ENCODE results near the gene CAPN9. TPM values are rescaled to one million over a fixed set of nuclear protein-coding genes. Genes with fewer than 3 reads are reported as not detected.

The CAPN9 gene
- total and polyA plus RNA-seq, 9 of the 15 experiments (the other 6 are each of a cell fraction or from before 2014, with no cell fraction given) = not detected

GRCh38 chr1:230743899-230744298 is 3.3 kb upstream of the CAPN9 start (continued):
- TF ChIP-seq ZBTB11 (CRISPR knock-in tag; IDR thresholded peaks at IDR 0.05) (no peak), ZNF830 (CRISPR knock-in tag; IDR thresholded peaks at IDR 0.05) (no peak), DLX4 (CRISPR knock-in tag; IDR thresholded peaks at IDR 0.05) (no peak), MAFK (IDR thresholded peaks at IDR 0.05; ENCODE audit: low read length) (no peak), SREBF2 (CRISPR knock-in tag; IDR thresholded peaks at IDR 0.05) (no peak)

- WGBS (ENCODE audit: insufficient coverage, low coverage, missing lambda C conversion rate) = 0% methylated on average over 5 of the region's 5 CpGs
- Histone ChIP-seq H3K9ac (ENCODE audit: insufficient read depth in 1 of 2, low read depth in 2 of 2, low read length in 2 of 2) (no peak overlapping the region), H3K27ac (ENCODE audit: extremely low read depth, low read depth, low read length) (no peak overlapping the region), H4K20me1 (replicated peaks; ENCODE audit: control insufficient read depth, insufficient read depth, low read length) (no peaks in the 10 kb centered on the region), H3K27me3 (ENCODE audit: control insufficient read depth in 2 of 2, insufficient read depth in 2 of 2, low read length in 2 of 2) (peaks cover 32 to 61% of the 10 kb centered on the region in 2 experiments), H3K79me2 (ENCODE audit: control insufficient read depth, insufficient read depth, low read length) (no peaks in the 10 kb centered on the region), H3K4me2 (ENCODE audit: insufficient read depth, low read length) (no peak overlapping the region), H2AFZ (ENCODE audit: low read depth, low read length) (no peak overlapping the region), H3K36me3 (ENCODE audit: control insufficient read depth, insufficient read depth, low read length) (no peaks in the 10 kb centered on the region), H3K4me3 (no peak overlapping the region), H3K9me1 (ENCODE audit: control insufficient read depth, insufficient read depth, low read length) (no peaks in the 10 kb centered on the region), H3K4me1 (replicated peaks in 1 of 2; ENCODE audit: control insufficient read depth in 2 of 2, insufficient read depth in 2 of 2, low read length in 2 of 2) (peaks cover 2 to 3% of the 10 kb centered on the region in 2 experiments; a peak in 1 of 5 replicates), H3K9me3 (replicated peaks; ENCODE audit: control insufficient read depth, insufficient read depth, low read depth, low read length) (no peaks in the 10 kb centered on the region)
- no TSS peak for BruUV-seq (replicated peaks)
- intact Hi-C loops (cut with micrococcal nuclease) = no loop called here
- CTCF ChIA-PET (ENCODE audit: low intra/inter-chr PET ratio) = no interaction called here
- DNase-seq (ENCODE audit: extremely low read depth in 1 of 4, low spot score in 3 of 4) = no peak
- POLR2A ChIA-PET = interaction anchor here (0.6 to 1.0 kb wide), 2 partner anchors 8 to 33 kb away, joined by 3 read pairs; no protein-coding TSS in a partner anchor
- no peak for ATAC-seq
- no peak for FAIRE-seq
- in situ Hi-C loops (cut with MboI) = no loop called here
- no peak for TF ChIP-seq HINFP (tag; conservative IDR thresholded peaks at IDR 0.05; ENCODE audit: low read depth)
- no peak for TF ChIP-seq ZNF583 (CRISPR knock-in tag; IDR thresholded peaks at IDR 0.05)
- no peak for TF ChIP-seq OTX1 (CRISPR knock-in tag; IDR thresholded peaks at IDR 0.05)
- 0 out of 2 replicates have a peak, but pooled peaks have one; percentile 10 for TF ChIP-seq IRF9 (tag; IDR thresholded peaks at IDR 0.05)
- TF ChIP-seq ZKSCAN8 (CRISPR knock-in tag; IDR thresholded peaks at IDR 0.05) = no peak
- TF ChIP-seq CEBPB (tag; IDR thresholded peaks at IDR 0.05) = peak; percentile 70
- no peak; the same call in 1 of the 2 replicates for TF ChIP-seq CEBPG (CRISPR knock-in tag; IDR thresholded peaks at IDR 0.05)
- TF ChIP-seq CEBPG (tag; conservative IDR thresholded peaks at IDR 0.05 in 1 of 2, IDR thresholded peaks at IDR 0.05 in 1 of 2) = peak; percentile 63 to 89; a peak in 3 of 4 replicates
- TF ChIP-seq LEF1 (IDR thresholded peaks at IDR 0.05) = no peak
Measured at GRCh38 chr1:230744382-230744781, 2.8 kb upstream of the CAPN9 start.
